Left lung (tissue), 10 donors: ENCODE results near the gene NXPH4. TPM values are rescaled to one million over a fixed set of nuclear protein-coding genes. Genes with fewer than 3 reads are reported as not detected.

Experiments
- ATAC-seq: fragments of 200-7000 bp; cut with Tn5 transposase; one replicate; pipeline ENCODE4 v1.9.1; 2020; ENCODE audit warnings: moderate library complexity
- DNase-seq, 4 donors: peaks; one replicate each; pipeline ENCODE4 v3.0.0-alpha.2; 2013 to 2020
- H3K27ac ChIP-seq, 2 donors: fragments of 200-600 bp; sonication (generic) in 1 of 2; one replicate each; pipeline versions ENCODE4 v1.5.0 to v1.8.0; 2020 to 2021
- H3K27me3 ChIP-seq, 2 donors: fragments of 200-600 bp; sonication (generic) in 1 of 2; one replicate each; pipeline versions ENCODE4 v1.5.0 to v1.8.0; 2020 to 2021
- H3K36me3 ChIP-seq, 2 donors: fragments of 200-600 bp; sonication (generic) in 1 of 2; one replicate each; pipeline versions ENCODE4 v1.5.0 to v1.8.0; 2020 to 2021
- H3K4me1 ChIP-seq, 2 donors: fragments of 200-600 bp; one replicate each; pipeline ENCODE4 v1.8.0; 2021
- H3K4me3 ChIP-seq, 2 donors: fragments of 200-600 bp; sonication (generic) in 1 of 2; one replicate each; pipeline versions ENCODE4 v1.5.0 to v1.8.0; 2020 to 2021; ENCODE audit warnings: mild to moderate bottlenecking in 1 of 2
- H3K9me3 ChIP-seq, 2 donors: fragments of 200-600 bp; sonication (generic) in 1 of 2; one replicate each; pipeline versions ENCODE4 v1.5.0 to v1.8.0; 2020 to 2021
- intact Hi-C, 2 donors: fragments of 100-400 bp; cut with DNase I; formaldehyde crosslinking; loops; one replicate each; pipeline versions ENCODE4 v1.11.2 to v1.14.2; 2022
- polyA plus RNA-seq, 6 donors: library from polyadenylated mRNA; unstranded; fragments of 120-200 nt; gene quantifications; one replicate each; pipeline ENCODE4 v1.2.1, GENCODE V29; 2013; ENCODE audit not compliant: insufficient read length in 6 of 6
- total RNA-seq, 2 donors: library from RNA; stranded (reverse); fragmentation: NEBNext Ultra II Directional; extraction: Animal tissue kit (Norgen Biotek cat#: 25700); gene quantifications; one replicate each; pipeline ENCODE4 v1.2.1, GENCODE V29; 2021
- TF ChIP-seq, protein P1 (sequence below), 2 donors: fragments of 200-600 bp; sonication (generic) in 1 of 2; IDR thresholded peaks; one replicate each; pipeline versions ENCODE4 v1.5.0 to v1.8.0; 2021; ENCODE audit warnings: antibody characterized with exemption in 2 of 2
- donor health status: DM: no; HTN: yes; CAD: no.
- donor health status: DM: no; HTN: no; CAD: no.

The NXPH4 gene
- total and polyA plus RNA-seq, 8 donors, result 0.67 to 1.7 (median 1.1) TPM

DNA sequence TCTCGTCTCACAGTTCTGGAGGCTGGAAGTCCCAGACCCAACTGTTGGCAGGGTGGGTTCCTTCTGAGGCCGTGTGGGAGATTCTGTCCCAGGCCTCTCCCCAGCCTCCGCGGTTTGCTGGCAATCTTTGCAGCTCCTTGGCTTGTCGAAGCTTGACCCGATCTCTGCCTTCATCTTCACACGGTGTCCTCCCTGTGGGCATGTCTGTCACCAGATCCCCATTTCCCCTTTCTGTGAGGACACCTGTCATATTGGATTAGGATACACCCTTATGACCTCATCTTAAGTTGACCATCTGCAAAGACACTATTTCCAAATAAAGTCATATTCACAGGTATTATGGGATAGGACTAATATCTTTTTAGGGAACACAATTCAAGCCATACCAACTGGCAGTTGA is 46.6 kb upstream of the NXPH4 start:
- H3K36me3 ChIP-seq, result peaks cover 0 to 84% of the 10 kb centered on the region in 2 donors
- no peak overlapping the region for H3K27ac ChIP-seq
- ATAC-seq (no peak), DNase-seq (no peak)
- H3K27me3 ChIP-seq, result no peaks in the 10 kb centered on the region
- no peak overlapping the region for H3K4me3 ChIP-seq
- H3K9me3 ChIP-seq, result no peaks in the 10 kb centered on the region
- intact Hi-C loops, result no loop called here
- no peaks in the 10 kb centered on the region for H3K4me1 ChIP-seq
- TF ChIP-seq, protein P1, sequence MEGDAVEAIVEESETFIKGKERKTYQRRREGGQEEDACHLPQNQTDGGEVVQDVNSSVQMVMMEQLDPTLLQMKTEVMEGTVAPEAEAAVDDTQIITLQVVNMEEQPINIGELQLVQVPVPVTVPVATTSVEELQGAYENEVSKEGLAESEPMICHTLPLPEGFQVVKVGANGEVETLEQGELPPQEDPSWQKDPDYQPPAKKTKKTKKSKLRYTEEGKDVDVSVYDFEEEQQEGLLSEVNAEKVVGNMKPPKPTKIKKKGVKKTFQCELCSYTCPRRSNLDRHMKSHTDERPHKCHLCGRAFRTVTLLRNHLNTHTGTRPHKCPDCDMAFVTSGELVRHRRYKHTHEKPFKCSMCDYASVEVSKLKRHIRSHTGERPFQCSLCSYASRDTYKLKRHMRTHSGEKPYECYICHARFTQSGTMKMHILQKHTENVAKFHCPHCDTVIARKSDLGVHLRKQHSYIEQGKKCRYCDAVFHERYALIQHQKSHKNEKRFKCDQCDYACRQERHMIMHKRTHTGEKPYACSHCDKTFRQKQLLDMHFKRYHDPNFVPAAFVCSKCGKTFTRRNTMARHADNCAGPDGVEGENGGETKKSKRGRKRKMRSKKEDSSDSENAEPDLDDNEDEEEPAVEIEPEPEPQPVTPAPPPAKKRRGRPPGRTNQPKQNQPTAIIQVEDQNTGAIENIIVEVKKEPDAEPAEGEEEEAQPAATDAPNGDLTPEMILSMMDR (IDR thresholded peaks at IDR 0.05), result no peak

DNA sequence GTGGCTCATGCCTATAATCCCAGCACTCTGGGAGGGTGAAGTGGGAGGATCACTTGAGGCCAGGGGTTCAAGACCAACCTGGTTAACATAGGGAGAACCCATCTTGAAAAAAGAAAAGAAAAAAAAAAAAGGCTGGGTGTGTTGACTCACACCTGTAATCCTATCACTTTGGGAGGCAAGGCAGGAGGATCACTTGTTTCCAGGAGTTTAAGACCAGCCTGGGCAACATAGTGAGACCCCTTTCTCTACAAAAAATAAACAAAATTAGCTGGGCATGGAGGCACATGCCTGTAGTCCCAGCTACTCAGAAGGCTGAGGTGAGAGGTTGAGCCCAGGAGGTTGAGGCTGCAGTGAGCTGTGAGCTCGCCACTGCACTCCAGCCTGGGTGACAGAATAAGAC is 46.2 kb upstream of the NXPH4 start:
- H3K36me3 ChIP-seq, result peaks cover 0 to 84% of the 10 kb centered on the region in 2 donors
- intact Hi-C loops, result no loop called here
- no peak overlapping the region for H3K27ac ChIP-seq
- no peaks in the 10 kb centered on the region for H3K27me3 ChIP-seq
- ATAC-seq, result no peak
- DNase-seq, result no peak
- H3K4me1 ChIP-seq, result no peaks in the 10 kb centered on the region
- H3K9me3 ChIP-seq, result no peaks in the 10 kb centered on the region
- no peak overlapping the region for H3K4me3 ChIP-seq
- TF ChIP-seq, protein P1 (IDR thresholded peaks at IDR 0.05), result no peak

DNA sequence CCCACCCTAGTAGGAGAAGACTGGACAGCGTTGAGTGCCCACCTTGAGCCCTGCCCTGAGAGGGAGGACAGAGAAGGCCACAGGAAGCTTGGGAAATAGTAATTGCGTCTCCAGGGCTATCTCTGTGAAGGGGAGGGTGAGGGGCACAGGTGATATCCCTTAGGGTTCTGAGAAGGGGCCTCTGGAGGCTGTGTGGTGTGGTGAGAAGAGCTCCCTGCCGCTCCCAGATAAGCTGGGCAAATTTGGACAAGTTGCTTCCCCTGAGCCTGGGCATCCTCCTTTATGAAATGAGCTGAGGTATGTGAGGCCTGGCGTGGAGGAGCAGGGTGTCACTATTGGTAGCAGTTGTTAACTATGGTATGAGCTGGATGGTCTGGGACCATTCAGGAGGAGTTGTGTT is 45.7 kb upstream of the NXPH4 start:
- DNase-seq (no peak), ATAC-seq (no peak)
- TF ChIP-seq, protein P1 (IDR thresholded peaks at IDR 0.05), result no peak
- H3K4me3 ChIP-seq, result no peak overlapping the region
- H3K4me1 ChIP-seq, result no peaks in the 10 kb centered on the region
- H3K27me3 ChIP-seq, result no peaks in the 10 kb centered on the region
- no peaks in the 10 kb centered on the region for H3K9me3 ChIP-seq
- peaks cover 0 to 85% of the 10 kb centered on the region in 2 donors for H3K36me3 ChIP-seq
- no peak overlapping the region for H3K27ac ChIP-seq
- intact Hi-C loops, result no loop called here

DNA sequence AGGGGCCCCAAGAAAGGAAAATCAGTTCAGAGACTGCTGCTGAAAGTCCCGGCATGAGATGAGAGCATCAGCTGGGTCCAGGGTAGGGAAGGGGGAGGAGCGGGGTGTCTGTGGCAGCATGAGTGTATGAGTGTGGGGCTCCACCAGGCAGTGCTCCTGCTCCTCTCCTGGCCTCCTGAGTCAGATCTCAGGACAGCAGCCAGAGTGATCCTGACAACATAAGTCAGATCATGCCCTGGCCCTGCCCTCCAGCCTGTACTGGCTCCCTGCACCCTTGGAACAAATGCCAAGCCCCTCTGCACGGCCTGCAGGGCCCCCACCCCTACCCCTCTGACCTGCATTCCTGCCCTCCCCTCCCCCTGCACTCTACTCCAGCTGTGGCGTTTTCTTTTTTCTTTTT is 44.9 kb upstream of the NXPH4 start:
- ATAC-seq, result peak; percentile 20
- Histone ChIP-seq H3K4me3 (no peak overlapping the region), H3K36me3 (peaks cover 0 to 85% of the 10 kb centered on the region in 2 donors), H3K27ac (no peak overlapping the region), H3K9me3 (no peaks in the 10 kb centered on the region), H3K27me3 (no peaks in the 10 kb centered on the region), H3K4me1 (no peaks in the 10 kb centered on the region)
- TF ChIP-seq, protein P1 (IDR thresholded peaks at IDR 0.05), result no peak
- intact Hi-C loops, result no loop called here
- DNase-seq, result no peak

DNA sequence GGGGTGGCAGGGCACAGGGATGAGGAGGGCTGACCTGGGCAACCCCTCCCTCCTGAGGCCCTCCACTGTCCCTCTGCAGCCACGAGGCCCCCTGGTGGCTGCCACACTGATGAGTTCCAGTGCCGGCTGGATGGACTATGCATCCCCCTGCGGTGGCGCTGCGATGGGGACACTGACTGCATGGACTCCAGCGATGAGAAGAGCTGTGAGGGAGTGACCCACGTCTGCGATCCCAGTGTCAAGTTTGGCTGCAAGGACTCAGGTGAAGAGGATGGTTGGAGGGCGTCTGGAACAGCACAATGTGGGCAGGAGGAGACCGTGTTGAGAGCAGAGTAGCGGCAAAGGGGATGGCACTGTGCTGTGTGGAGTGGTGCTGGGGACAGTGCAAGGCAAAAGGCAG is 43.5 kb upstream of the NXPH4 start:
- Histone ChIP-seq H3K36me3 (peaks cover 0 to 85% of the 10 kb centered on the region in 2 donors), H3K4me1 (no peaks in the 10 kb centered on the region), H3K27me3 (no peaks in the 10 kb centered on the region), H3K27ac (no peak overlapping the region), H3K9me3 (no peaks in the 10 kb centered on the region), H3K4me3 (no peak overlapping the region)
- no peak for DNase-seq
- intact Hi-C loops, result no loop called here
- ATAC-seq, result peak; percentile 12
- TF ChIP-seq, protein P1 (IDR thresholded peaks at IDR 0.05), result peak in 1 of 2 donors; percentile 50
